Fibroblast of pulmonary artery (primary cell): ENCODE measurements around the gene COG1.

Experiments used
- DNase-seq: peaks from one replicate; pipeline ENCODE4 v3.0.0-alpha.2; 2010; ENCODE audit warnings: low read depth
- H3K4me3 ChIP-seq: replicated peaks from 2 replicates; pipeline ENCODE4 v1.5.1; 2011; ENCODE audit warnings: low read depth, mild to moderate bottlenecking, control low read depth, low read length, moderate library complexity
- CTCF ChIP-seq: IDR thresholded peaks from 2 replicates; pipeline ENCODE4 v1.5.1; 2011; ENCODE audit warnings: mild to moderate bottlenecking, control low read depth, low read length, inconsistent platforms; ENCODE audit errors: missing control alignments

The COG1 gene

GRCh38 chr17:73224663-73225305 lies 31.9 kb downstream of the COG1 start:
- TF ChIP-seq CTCF, result no peak
- H3K4me3 ChIP-seq, result no peak overlapping the region
- no peak for DNase-seq

DNA sequence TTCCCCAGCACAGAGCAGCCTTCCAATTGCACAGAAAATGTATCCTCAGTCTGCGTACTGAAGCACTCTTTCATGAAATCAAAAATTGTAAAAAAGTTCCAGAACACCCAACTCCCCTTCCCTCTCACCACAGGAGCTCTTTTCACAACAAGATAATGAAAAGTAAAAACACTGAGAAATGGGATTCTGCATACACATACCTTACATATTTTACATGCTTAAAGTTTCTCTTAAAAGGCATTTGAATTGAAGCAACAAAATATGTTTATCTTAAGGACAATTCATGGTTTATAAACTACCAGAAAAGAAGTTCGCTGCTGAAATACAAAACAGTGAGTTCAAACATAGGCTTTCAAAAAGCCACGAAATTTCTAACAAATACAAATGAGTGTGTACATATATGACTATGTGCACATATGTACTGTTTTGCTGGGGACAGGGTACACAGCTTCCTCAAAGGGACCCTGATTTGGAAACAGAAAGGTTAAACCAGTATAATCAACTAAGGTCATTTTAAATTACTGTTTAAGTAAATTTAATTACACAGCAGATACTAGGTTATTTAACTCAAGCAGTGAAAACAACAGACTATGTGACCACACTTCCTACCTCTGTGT lies 33.8 kb downstream of the COG1 start:
- H3K4me3 ChIP-seq, result no peak overlapping the region
- no peak for TF ChIP-seq CTCF
- peak; percentile 29 for DNase-seq

DNA sequence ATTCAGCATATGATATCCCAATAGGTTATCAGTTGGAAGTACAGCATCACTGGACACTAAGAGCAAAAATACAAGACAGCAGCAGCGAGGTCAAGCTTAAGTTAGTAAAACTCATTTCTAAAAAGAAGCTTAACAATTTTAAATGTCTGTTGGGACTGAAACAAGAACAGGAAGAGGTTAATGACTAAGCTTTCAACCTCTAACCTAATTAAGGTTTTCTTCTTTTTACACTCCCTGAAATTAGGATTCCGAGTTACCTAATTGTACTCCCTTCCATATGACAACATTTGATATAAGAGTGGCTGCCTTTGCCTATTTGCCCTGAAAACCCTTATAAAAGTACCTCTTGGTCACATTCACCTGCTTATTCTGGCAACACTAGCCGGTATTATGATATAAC lies 34.5 kb downstream of the COG1 start:
- TF ChIP-seq CTCF, result no peak
- no peak overlapping the region for H3K4me3 ChIP-seq
- no peak for DNase-seq

GRCh38 chr17:73227944-73228343 lies 35.1 kb downstream of the COG1 start:
- DNase-seq, result no peak
- no peak for TF ChIP-seq CTCF
- H3K4me3 ChIP-seq, result no peak overlapping the region

GRCh38 chr17:73228748-73229236 lies 35.9 kb downstream of the COG1 start:
- no peak for TF ChIP-seq CTCF
- DNase-seq, result peak; percentile 88
- H3K4me3 ChIP-seq, result no peak overlapping the region

GRCh38 chr17:73230088-73230487 lies 37.2 kb downstream of the COG1 start:
- no peak for DNase-seq
- TF ChIP-seq CTCF, result no peak
- no peak overlapping the region for H3K4me3 ChIP-seq

DNA sequence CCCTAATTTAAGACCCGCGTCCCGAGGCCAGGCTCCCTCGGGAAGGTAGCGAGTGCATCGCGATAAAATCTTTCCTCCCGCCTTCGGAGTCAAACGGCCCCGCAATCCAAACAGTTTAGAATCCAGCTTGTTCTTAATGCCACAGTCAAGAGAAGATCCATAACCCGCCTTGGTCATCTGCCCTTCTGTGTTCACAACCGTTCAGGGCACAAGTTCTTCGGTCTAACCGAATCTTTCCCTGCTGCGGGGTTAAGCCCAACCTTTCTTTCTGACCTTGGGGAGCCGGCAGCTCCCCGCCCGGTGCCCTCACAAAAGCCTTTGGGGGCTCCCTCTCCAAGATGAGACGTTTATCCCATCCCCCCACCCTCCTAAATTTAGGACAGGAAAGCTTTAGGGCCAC lies 38.5 kb downstream of the COG1 start:
- H3K4me3 ChIP-seq, result peak overlapping the region; percentile 78
- DNase-seq, result peak; percentile 23
- no peak for TF ChIP-seq CTCF
